NCI-H146 treated with DMSO at 0.1 percent for 48 hours (cell line): ENCODE results near the gene MUTYH.
A peak's percentile ranks its signal among the peaks of the same experiment; 100 is the strongest.
"Not testable (repeated sequence)": the region's sequence is repeated elsewhere in the genome, so short reads cannot be mapped to it uniquely, and the experiment has no call there.

ENCODE experiments used
- DNase-seq: peaks from one replicate; lab custom pipeline; 2025; ENCODE audit not compliant: unreplicated experiment; lab: John Stamatoyannopoulos, UW

The MUTYH gene

DNA sequence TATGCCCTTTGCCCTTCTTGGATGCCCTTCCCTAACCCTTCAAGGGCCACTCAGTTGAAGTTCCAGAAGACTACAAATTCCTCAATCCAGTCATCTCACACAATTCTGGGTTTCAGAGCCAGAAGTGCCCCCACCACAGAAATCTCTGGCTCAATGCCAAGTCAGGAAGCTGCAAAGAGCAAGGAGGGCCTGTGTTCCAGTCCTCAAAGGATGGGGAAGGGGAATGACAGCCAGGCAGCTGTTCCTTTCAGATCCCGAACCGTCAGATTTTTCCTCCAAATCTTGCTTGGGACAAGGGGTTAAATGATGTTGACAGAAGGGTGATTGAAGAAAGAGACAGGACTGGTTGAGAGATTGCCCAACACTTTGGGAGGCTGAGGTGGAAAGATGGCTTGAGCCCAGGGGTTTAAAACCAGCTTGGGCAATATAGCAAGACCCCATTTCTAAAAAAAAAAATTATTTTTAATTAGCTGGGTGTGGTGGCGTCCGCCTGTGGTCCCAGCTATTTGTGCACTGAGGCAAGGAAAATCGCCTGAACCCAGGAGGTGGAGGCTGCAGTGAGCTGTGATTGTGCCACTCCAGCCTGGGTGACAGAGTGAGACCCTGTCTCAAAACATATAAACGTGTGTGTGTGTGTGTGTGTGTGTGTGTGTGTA is 14.3 kb downstream of the MUTYH start:
- DNase-seq, result no peak

DNA sequence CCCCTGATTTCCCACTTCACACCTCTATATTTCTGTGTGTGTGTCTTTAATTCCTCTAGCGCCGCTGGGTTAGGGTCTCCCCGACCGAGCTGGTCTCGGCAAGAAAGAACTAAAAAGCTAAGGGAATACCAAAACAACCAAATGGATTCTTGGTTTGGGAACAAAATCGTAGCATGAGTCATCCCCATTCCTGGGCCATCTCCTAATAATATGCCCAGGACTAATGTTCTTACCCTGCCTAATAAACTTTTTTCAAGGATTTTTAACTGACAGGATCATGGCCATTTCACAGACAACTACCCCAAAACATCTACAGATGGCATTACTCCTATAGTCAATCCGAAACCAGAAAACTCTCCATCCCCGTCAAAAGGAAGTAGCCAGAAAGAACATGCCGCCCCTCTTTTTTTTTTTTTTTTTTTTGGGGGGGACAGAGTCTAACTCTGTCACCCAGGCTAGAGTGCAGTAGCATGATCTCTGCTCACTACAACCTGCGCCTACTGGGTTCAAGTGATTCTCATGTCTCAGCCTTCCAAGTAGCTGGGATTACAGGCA is 17.7 kb downstream of the MUTYH start:
- no peak for DNase-seq

DNA sequence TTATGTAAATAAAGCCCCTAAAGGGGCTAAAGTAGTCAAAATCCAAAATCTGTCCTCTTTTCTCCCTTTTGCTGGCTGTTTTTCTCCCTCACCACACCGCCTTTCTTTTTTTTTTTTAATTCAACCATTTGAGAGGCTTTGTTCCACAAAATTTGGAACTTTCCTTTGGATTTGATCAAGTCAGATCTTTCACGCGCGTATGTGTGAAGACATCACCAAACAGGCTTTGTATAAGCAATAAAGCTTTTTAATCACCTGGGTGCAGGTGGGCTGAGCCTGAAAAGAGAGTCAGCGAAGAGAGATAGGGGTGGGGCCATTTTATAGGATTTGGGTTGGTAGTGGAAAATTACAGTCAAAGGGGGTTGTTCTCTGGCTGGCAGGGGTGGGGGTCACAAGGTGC is 18.8 kb downstream of the MUTYH start:
- DNase-seq, result no peak

DNA sequence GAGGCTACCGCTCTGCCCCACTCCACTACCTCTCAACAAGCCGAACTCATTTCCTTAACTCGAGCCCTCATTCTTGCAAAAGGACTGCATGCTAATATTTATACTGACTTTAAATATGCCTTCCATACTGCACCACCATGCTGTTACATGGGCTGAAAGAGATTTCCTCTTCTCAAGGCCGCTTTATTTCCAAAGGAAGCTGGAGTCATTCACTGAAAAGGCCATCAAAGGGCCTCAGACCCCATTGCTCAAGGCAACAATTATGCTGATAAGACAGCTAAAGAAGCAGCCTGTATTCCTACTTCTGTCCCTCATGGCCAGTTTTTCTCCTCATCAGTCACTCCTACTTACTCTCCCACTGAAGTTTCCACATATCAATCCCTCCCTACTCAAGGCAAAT is 20.5 kb downstream of the MUTYH start:
- no peak for DNase-seq

DNA sequence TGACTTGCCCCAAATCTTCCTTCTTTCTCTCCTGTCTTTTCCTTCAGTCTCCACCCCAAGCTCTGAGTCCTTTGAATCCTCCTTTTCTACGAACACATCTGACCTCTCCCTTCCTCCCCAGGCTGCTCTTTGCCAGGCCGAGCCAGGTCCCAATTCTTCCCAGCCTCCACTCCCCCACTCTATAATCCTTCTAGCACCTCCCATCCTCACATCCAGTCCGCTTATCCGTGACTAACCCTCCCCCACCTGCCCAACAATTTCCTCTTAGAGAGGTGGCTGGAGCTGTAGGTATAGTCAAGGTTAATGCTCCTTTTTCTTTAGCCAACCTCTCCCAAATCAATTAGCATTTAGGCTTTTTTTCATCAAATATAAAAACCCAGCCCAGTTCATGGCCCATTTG is 23.1 kb downstream of the MUTYH start:
- DNase-seq, result no peak

DNA sequence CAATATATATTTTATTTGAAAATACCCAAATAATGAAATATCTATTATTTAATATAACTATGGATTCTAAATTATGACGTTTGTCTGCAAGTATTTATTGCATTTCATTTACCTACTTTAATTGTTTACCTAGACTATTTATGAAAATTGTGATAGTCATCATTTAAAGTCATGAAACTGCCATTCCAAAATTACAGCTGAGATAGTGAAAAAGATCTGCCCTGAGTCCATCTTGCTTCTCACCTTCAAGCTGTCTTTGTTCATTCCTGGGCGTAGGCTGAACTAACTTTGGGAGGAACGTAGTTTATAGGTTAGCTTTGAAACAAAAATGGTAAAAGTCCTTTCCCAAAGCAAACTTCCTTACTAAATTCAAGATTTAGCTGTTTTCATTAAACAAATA is 26.0 kb downstream of the MUTYH start:
- no peak for DNase-seq

DNA sequence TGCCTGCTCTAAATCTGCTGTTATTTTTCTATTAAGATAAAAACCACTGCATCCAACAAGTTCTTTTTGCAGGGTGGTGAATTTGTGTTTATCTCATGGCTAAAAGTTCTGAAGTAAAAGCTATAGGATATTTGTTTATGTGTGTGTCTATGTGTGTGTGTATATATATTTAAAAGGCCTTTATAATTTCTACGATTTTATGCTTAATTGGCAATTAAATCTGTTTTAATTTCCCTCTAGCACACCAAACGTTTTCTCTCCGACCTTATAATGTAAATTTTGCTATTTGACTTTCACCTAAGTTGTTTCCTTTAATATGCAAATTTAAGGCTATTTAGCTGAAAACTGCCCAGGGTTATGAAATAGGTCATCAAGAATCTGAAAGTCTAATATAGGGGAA is 33.3 kb downstream of the MUTYH start:
- DNase-seq, result no peak

DNA sequence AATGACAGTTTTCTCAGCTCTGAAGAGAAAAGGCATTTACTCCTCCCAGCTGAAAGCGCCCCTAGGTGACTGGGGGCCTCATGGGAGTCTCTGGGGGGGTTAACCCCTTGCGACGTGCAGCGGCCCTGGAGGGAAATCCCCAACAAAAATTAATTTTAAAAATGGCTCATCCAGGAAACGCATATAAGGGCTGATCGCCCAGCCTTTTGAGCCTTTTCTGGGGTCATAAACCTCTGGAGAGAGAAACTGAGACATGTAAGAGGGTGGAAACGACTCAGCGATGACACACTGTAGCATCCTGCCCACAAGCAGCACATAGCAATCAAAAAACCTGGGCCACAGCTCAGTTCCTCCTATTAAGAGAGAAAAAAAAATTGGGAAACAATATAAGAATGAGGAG is 33.9 kb downstream of the MUTYH start:
- DNase-seq, result no peak

DNA sequence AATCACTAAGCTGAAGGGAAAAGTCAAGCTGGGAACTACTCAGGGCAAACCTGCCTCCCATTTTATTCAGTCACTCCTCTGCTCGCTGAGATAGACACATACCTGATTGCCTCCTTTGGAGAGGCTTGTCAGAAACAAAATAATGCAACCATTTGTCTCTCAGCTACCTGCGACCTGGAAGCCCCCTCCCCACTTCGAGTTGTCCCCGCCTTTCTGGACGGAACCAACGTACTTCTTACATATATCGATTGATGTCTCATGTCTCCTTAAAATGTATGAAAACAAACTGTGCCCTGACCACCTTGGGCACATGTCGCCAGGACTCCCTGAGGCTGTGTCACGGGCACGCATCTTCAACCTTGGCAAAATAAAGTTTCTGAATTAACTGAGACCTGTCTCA is 35.0 kb downstream of the MUTYH start:
- DNase-seq, result no peak

DNA sequence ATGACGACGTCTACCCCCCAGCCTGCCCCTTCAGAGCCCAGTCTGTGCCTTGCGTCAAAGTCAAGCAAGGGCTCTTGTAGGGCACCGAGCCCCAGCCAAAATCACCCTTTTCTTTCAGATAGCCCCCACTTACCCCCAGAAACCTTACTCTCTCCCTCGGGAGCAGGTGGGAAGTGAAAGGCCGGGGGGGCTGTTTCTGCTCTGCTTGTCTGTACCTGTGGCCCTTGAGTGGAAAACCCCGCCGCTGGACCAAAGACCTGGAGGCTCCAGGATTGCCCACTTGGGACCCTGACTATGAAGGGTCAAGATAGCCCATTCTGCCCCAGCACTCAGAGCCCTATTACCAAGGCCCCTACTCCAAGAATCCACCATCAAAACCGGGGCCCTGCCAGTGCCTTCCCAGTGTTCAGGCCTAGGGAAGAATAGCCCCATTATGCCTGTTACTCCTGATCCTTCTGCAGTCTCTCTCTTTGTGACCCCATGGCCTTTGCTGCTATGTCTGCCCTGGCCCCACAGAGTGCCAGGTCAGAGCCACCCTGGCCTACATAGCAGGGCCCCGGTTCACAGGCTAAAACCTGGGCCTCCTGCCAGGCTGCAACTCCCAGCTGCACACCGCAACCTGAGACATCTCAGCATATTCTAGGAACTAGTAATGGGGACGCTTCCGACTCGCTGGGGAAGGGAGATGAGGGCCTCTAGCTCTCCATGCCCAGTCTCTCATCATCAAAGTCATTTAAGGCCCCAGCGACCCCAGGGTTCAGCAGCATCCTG is 35.7 kb downstream of the MUTYH start:
- no peak for DNase-seq

DNA sequence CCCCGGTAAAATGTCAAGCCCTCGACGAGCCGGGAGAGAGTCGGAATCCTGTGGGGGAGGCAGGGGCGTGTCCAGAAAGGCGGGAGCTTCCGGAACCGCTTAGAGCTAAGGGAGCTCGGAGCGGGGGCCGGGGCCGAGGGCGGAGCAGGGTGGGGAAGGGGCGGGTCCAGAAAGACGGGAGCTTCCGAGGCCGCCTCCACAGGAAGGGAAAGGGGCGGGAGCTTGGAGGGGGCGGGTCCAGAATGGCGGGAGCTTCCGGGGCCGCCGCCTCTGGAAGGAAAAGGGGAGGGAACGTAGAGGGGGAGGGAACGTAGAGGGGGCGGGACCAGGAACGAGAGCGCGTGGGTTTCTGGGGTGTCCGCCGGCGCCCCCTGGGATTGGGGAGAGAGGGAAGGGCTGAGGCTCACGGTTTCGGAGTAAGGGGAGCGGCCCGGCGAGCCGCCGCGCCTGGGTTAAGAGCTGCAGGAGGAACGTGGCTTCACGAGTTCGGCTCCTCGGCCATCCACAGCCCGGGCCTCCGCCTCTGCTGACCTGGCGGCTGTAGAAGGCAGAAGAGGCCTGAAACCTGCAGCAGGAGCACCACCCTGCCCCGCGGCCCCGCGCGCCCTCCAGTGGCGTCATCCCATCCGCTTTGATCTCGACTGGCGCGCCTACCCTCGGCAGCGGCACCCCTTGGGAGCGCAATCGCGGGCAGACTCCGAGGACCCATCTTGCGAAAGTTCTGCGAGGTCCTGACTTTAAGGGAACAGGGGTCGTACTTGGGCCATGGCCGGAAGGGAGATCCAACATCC is 36.5 kb downstream of the MUTYH start:
- peak; percentile 79 for DNase-seq

DNA sequence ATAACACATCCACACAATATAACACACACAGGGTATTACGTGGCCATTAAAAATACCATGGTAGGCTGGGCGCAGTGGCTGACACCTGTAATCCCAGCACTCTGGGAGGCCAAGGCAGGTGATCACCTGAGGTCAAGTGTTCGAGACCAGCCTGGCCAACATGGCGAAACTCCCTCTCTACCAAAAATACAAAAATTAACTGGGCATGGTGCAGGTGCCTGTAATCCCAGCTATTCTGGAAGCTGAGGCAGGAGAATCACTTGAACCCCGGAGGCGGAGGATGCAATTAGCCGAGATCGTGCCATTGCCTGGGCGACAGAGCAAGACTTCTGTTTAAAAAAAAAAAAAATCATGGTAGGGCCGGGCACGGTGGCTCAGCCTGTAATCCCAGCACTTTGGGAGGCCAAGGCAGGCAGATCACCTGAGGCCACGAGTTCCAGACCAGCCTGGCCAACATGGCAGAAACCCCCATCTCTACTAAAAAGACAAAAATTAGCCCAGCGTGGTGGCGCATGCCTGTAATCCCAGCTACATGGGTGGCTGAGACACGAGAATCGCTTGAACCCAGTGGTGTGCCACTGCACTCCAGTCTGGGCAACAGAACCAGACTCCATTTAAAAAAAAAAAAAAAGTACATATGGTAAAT is 37.6 kb downstream of the MUTYH start:
- DNase-seq, result no peak

DNA sequence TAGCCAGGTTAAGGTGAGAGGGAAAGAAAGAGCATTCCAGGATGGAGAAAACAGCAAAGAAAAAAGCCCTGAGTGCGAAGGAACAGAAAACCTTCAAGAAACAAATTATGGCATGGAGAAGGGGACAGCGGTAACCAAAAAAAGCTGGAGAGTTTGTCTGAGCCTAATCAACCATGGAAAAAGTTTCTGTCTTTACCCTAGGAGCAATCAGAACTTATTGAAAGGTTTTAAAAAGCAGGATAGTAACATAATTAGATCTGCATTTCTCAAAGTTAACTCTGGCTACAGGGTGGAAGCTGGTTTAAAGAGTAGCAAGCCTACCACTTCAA is 39.6 kb downstream of the MUTYH start:
- no peak for DNase-seq

DNA sequence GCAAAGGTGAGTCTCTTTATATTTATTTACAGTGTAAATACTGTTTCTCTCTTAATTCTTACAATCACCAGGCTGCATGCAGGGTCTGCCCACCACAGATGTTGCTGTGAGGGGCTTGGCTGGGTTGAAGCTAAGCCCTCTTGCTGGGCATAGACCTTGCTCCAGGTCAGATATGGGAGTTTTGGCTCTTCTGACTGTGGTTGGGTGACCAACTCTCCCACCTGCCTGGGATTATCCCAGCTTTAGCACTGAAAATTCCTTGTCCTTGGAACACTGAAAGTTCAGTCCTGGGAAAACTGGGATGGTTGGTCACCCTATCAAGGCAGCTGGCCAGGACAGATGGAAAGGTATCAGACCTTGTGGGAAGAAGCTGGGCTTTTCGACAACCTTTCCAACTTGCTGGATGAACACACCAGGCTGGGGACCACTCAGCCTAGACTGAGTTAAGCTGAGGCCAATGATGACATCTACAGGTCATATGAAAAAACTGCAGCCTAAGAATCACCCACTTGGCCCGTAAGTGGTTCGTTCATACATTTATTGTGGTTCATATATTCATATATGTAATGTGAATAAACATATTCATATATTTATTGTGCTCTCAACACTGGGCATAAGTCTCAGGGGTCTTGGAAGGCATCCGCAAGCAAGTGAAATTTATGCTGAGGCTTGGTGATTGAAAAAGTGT is 40.1 kb downstream of the MUTYH start:
- peak; percentile 32 for DNase-seq

DNA sequence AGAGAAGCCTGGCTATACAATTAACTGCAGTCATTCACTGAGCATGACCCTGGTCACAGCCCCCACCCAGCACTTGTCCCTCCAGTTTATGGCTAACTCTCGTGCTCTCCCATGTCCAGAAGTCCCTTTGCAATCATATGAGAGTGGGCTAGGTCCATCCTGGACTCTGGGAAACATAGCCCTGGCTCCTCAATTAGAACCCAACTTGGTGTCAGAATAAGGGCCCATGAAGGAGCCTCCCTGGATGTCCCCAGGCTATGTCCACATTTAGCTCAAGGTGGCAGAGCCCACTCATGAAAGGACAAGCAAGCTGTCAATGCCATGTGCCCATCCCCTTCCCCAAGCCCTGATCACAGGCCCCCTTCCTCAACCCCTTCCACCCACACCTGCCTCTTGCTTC is 40.9 kb downstream of the MUTYH start:
- no peak for DNase-seq

DNA sequence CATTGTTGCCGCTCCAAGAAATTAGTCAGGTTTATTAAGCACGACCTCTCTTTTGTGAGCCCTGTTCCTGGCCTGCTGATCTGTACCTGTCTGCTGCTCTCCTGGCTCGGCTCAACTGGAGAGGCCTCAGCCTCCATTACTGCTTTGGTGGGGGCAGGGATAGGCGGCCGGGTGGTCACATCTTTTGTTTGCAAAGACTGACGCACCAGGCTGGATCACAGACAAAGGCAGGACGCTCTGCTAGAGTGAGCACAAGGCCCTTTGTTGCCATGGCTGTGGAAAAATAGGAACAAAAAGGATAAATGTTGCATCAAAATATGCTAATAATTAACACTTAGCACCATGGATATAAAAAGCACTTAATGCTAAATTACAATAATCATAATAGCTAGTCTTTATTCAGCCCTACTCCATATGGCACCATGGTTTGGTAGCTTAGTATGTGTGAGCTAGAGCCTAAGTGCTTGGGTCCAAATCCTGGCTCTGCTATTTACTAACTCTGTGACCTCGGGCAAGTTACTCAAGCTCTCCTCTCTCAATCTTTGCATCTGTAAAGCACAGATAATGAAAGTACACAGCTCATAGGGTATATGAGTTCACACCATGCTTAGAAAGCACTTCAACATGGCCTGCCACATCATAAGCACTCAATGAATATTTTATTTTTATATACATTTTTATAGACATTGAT is 42.4 kb downstream of the MUTYH start:
- no peak for DNase-seq

DNA sequence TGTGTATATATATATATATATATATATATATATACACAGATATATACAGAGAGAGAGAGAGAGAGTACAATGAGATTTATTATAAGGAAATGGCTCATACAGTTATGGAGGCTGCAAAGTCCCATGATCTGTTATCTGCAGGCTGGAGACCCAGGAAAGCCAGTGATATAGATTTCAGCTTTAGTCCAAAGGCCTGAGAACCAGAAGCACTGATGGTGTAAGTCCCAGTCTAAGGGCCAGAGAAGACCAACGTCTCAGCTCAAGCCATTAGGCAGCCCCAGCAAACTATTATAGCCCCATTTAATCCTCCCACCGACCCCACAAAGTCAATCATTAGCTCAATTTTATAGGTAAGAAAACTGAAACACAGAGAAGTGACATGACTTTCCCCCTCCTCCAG is 48.5 kb downstream of the MUTYH start:
- DNase-seq, result no peak

DNA sequence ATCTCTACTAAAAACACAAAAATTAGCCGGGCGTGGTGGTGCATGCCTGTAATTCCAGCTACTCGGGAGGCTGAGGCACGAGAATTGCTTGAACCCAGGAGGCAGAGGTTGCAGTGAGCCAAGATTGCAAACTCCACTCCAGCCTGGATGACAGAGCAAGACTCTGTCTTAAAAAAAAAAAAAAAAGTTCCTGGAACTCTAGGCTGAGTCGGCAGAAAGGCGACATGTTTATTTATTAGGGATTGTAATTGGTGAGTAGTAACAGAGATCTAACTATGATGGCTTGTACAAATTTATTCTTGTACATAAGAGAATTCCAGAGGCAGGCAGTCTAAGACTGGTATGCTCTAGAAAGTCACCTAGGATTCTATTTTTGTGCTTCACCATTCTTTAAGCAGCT is 49.2 kb downstream of the MUTYH start:
- not testable (repeated sequence) for DNase-seq

DNA sequence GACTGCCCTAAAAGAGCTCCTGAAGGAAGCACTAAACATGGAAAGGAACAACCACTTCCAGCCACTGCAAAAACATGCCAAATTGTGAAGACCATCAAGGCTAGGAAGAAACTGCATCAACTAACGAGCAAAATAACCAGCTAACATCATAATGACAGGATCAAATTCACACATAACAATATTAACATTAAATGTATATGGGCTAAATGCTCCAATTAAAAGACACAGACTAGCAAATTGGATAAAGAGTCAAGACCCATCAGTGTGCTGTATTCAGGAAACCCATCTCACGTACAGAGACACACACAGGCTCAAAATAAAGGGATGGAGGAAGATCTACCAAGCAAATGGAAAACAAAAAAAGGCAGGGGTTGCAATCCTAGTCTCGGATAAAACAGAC is 53.7 kb downstream of the MUTYH start:
- DNase-seq, result not testable (repeated sequence)

DNA sequence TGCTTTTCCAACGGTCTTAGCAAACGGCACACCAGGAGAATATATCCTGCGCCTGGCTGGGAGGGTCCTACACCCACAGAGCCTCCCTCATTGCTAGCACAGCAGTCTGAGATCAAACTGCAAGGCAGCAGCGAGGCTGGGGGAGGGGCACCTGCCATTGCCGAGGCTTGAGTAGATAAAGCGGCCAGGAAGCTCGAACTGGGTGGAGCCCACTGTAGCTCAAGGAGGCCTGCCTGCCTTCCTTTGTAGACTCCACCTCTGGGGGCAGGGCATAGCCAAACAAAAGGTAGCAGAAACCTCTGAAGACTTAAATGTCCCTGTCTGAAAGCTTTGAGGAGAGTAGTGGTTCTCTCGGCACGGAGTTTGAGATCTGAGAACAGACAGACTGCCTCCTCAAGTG is 55.4 kb downstream of the MUTYH start:
- DNase-seq, result not testable (repeated sequence)
